MCF 10A (cell line): ENCODE measurements around the gene PMVK. TPM values are rescaled to one million over a fixed set of nuclear protein-coding genes. Genes with fewer than 3 reads are reported as not detected.

ENCODE experiments used
- BruUV-seq: library from RNA; stranded (reverse); fragments of 400-500 nt; replicated peaks from 2 replicates; lab custom pipeline; 2021; lab: Mats Ljungman, UMichigan
- CTCF ChIA-PET: fragments of 300-600 bp; sonication (Branson Sonifier 250); formaldehyde crosslinking; extraction: SDS; loops from one replicate; lab custom pipeline; 2021; ENCODE audit warnings: antibody characterized with exemption, inconsistent platforms; lab: Yijun Ruan, JAX
- POLR2A ChIA-PET: fragments of 300-600, 350-650 bp; sonication (Branson Sonifier 250); formaldehyde crosslinking; extraction: SDS; loops from one replicate; lab custom pipeline; 2020; ENCODE audit warnings: antibody characterized with exemption, inconsistent platforms; lab: Yijun Ruan, JAX
- DNase-seq: peaks from one replicate; pipeline ENCODE4 v3.0.0-alpha.2; 2018; ENCODE audit not compliant: unreplicated experiment
- H3K27ac Mint-ChIP-seq: one replicate; pipeline ENCODE4 v1.8.0; 2022; ENCODE audit warnings: mild to moderate bottlenecking, low read depth, mixed read lengths; ENCODE audit not compliant: unreplicated experiment
- H3K27me3 Mint-ChIP-seq: one replicate; pipeline ENCODE4 v1.8.0; 2022; ENCODE audit warnings: mixed read lengths; ENCODE audit not compliant: insufficient read depth, unreplicated experiment
- H3K36me3 Mint-ChIP-seq: one replicate; pipeline ENCODE4 v1.8.0; 2022; ENCODE audit warnings: mild to moderate bottlenecking, moderate library complexity, mixed read lengths; ENCODE audit not compliant: insufficient read depth, unreplicated experiment
- H3K4me1 Mint-ChIP-seq: one replicate; pipeline ENCODE4 v1.8.0; 2022; ENCODE audit warnings: mixed read lengths; ENCODE audit not compliant: insufficient read depth, unreplicated experiment
- H3K4me3 Mint-ChIP-seq: one replicate; pipeline ENCODE4 v1.8.0; 2022; ENCODE audit warnings: mild to moderate bottlenecking, moderate library complexity, mixed read lengths; ENCODE audit not compliant: unreplicated experiment
- H3K9me3 Mint-ChIP-seq: one replicate; pipeline ENCODE4 v1.8.0; 2022; ENCODE audit warnings: mixed read lengths; ENCODE audit not compliant: unreplicated experiment
- CTCF ChIP-seq: fragments of 200-600 bp; IDR thresholded peaks from one replicate; pipeline ENCODE4 v1.8.0; 2022; ENCODE audit warnings: antibody characterized with exemption, mild to moderate bottlenecking; ENCODE audit not compliant: unreplicated experiment
- intact Hi-C: fragments of 100-400 bp; cut with micrococcal nuclease; formaldehyde crosslinking; loops from 2 replicates; pipeline ENCODE4 v1.14.1; 2022
- total RNA-seq: library from RNA; stranded (reverse); gene quantifications from 2 replicates; pipeline ENCODE4 v1.2.3, GENCODE V29; 2022

Gene PMVK
- total RNA-seq, 1 experiment from 2014 or later, result 68.9 TPM

DNA sequence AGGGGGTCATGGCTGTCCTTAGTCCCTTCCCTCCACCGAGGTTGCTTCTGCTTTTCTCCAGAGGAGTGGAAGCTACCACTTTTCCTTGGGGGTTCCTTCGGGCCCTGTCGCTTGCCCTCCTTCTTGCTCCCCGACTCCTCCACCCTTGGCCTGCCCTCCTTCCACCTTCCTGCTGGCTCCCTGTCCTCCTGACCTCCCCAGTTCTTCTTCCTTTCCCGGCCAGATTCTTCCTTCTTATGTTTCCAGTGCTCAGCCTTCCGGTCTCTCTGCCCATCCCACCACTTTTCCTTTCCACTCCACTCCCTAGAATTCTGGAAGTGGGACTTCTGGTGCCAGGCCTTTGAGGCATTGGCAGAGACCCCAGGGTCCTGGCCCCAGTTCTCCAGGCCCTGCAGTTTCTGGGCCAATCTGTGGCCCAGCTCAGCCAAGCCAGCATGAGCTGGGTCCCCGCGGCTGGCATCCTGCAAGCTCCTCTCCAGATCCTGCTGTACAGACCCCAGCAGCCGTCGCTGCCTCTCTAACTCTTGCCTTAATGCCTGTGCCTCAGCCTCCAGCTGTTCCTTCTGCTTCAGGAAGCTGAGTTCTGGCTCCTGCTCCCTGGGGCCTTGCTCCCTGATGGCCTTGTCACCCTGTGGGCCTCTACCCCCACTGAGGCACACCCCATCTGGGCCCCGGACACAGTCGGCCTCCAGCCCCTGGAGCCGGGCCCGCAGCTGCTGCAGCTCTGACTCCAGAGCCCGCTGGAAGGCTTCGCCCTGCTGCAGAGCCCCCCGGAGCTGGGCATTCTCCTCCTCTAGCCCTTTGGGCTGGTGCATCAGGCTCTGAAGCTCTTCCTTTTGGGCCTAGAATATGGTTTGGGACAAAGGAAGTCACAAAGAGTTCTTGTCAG lies 9.7 kb upstream of the PMVK start:
- Mint-ChIP-seq H3K27ac (no peak overlapping the region), H3K4me3 (no peak overlapping the region), H3K36me3 (peaks cover 12% of the 10 kb centered on the region), H3K9me3 (no peaks in the 10 kb centered on the region), H3K27me3 (no peaks in the 10 kb centered on the region), H3K4me1 (peaks cover 7% of the 10 kb centered on the region)
- no peak for DNase-seq
- TF ChIP-seq CTCF, result no peak
- intact Hi-C loops, result no loop called here
- CTCF ChIA-PET, result interaction anchor here (0.6 to 1.8 kb wide), 10 partner anchors 8 to 218 kb away, joined by 3 to 10 read pairs (median 3); partner anchors contain the start of gene PYGO2
- no TSS peak for BruUV-seq
- POLR2A ChIA-PET, result interaction anchor here (0.7 to 3.9 kb wide), 5 partner anchors 9 to 1183 kb away, joined by 3 to 26 read pairs (median 3); partner anchors contain the start of genes PBXIP1 and PMVK

GRCh38 chr1:154945160-154945961 lies 8.8 kb upstream of the PMVK start:
- Mint-ChIP-seq H3K27me3 (no peaks in the 10 kb centered on the region), H3K4me3 (no peak overlapping the region), H3K27ac (no peak overlapping the region), H3K4me1 (peaks cover 7% of the 10 kb centered on the region), H3K9me3 (no peaks in the 10 kb centered on the region), H3K36me3 (peaks cover 12% of the 10 kb centered on the region)
- no peak for DNase-seq
- no peak for TF ChIP-seq CTCF
- intact Hi-C loops, result no loop called here
- CTCF ChIA-PET, result interaction anchor here (0.6 to 2.2 kb wide), 14 partner anchors 7 to 407 kb away, joined by 3 to 14 read pairs (median 4); partner anchors contain the start of genes MTX1 and PYGO2
- no TSS peak for BruUV-seq
- POLR2A ChIA-PET, result interaction anchor here (0.6 to 3.9 kb wide), 5 partner anchors 8 to 646 kb away, joined by 3 to 26 read pairs (median 4); partner anchors contain the start of genes PBXIP1, PMVK and SHC1

- H3K4me1 Mint-ChIP-seq, result peaks cover 7% of the 10 kb centered on the region
- ChIA-PET POLR2A (interaction anchor here (0.5 to 1.9 kb wide), 10 partner anchors 9 to 407 kb away, joined by 3 to 7 read pairs (median 3); partner anchors contain the start of gene SHC1), CTCF (interaction anchor here (0.6 to 2.2 kb wide), 30 partner anchors 9 to 926 kb away, joined by 3 to 14 read pairs (median 5); partner anchors contain the start of gene MTX1)
- H3K27ac Mint-ChIP-seq, result no peak overlapping the region
- intact Hi-C loops, result no loop called here
- TSS peak; percentile 49 for BruUV-seq
- no peak overlapping the region for H3K4me3 Mint-ChIP-seq
- H3K27me3 Mint-ChIP-seq, result no peaks in the 10 kb centered on the region
- TF ChIP-seq CTCF, result no peak
- no peak for DNase-seq
- peaks cover 12% of the 10 kb centered on the region for H3K36me3 Mint-ChIP-seq
- H3K9me3 Mint-ChIP-seq, result no peaks in the 10 kb centered on the region
These were observed 8.1 kb upstream of the PMVK start for GRCh38 chr1:154944401-154945159.
